HL-60 (cell line): ENCODE data around the gene MT1H.

Source experiments
- CTCF ChIP-seq: IDR thresholded peaks from one replicate; pipeline ENCODE4 v1.5.1; 2011; ENCODE audit warnings: low read length, control low read depth, inconsistent platforms; ENCODE audit not compliant: insufficient read depth
- GABPA ChIP-seq: IDR thresholded peaks from 2 replicates; pipeline ENCODE4 v1.6.1; 2012; ENCODE audit warnings: low read depth
- POLR2AphosphoS5 ChIP-seq: IDR thresholded peaks from 2 replicates; pipeline ENCODE4 v1.6.1; 2012; ENCODE audit warnings: low read depth
- REST ChIP-seq: IDR thresholded peaks from 2 replicates; pipeline ENCODE4 v1.6.1; 2012; ENCODE audit warnings: low read depth; ENCODE audit not compliant: insufficient replicate concordance

GRCh38 chr16:56711862-56712261 is 42.2 kb downstream of the MT1H start:
- no peak for TF ChIP-seq CTCF
- no peak for TF ChIP-seq GABPA
- no peak for TF ChIP-seq POLR2AphosphoS5
- TF ChIP-seq REST = no peak
